Progenitor cell of endocrine pancreas (in vitro differentiated cells): ENCODE data around the gene HMCN2. TPM values are rescaled to one million over a fixed set of nuclear protein-coding genes. Genes with fewer than 3 reads are reported as not detected.

Source experiments
- DNase-seq: peaks from one replicate; pipeline ENCODE4 v3.0.0; 2021; ENCODE audit warnings: low spot score; ENCODE audit not compliant: unreplicated experiment
- H3K27ac Mint-ChIP-seq: 2 replicates; pipeline ENCODE4 v1.8.0; 2021; ENCODE audit warnings: mild to moderate bottlenecking, moderate library complexity, mixed read lengths
- H3K27me3 Mint-ChIP-seq: 2 replicates; pipeline ENCODE4 v1.8.0; 2021; ENCODE audit warnings: mixed read lengths
- H3K36me3 Mint-ChIP-seq: 2 replicates; pipeline ENCODE4 v1.8.0; 2022; ENCODE audit warnings: mixed read lengths; ENCODE audit not compliant: insufficient read depth
- H3K4me1 Mint-ChIP-seq: 2 replicates; pipeline ENCODE4 v1.8.0; 2021; ENCODE audit warnings: low read depth, mixed read lengths
- H3K4me3 Mint-ChIP-seq: 2 replicates; pipeline ENCODE4 v1.8.0; 2021; ENCODE audit warnings: low read depth, mild to moderate bottlenecking, moderate library complexity, mixed read lengths
- H3K9me3 Mint-ChIP-seq: 2 replicates; pipeline ENCODE4 v1.8.0; 2021; ENCODE audit warnings: low read depth, mixed read lengths
- total RNA-seq: library from RNA; stranded (reverse); gene quantifications from 2 replicates; pipeline ENCODE4 v1.2.1, GENCODE V29; 2021
- TF ChIP-seq, protein P1 (sequence below): fragments of 200-600 bp; sonication (generic); IDR thresholded peaks from one replicate; pipeline ENCODE4 v1.5.0; 2021; ENCODE audit warnings: antibody characterized with exemption, mild to moderate bottlenecking; ENCODE audit not compliant: unreplicated experiment

The HMCN2 gene
- total RNA-seq, 1 donor from 2014 or later: 0.26 TPM

DNA sequence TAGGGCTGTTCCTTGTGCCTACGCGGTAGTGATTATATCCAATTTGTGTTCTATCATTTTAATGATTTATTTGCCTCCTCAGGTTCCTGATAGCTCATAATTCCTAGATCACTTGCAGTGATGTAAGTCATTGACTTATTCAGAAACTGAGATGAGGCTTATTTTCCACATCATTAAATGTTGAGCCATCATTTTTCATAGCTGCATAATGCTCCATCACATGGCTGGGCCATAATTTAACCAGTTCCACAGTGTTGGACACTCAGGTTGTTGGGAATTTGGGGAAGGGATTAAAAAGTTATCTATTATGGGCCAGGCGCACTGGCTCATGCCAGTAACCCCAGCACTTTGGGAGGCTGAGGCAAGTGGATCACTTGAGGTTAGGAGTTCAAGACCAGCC is 35.8 kb upstream of the HMCN2 start:
- peaks cover 28% of the 10 kb centered on the region for H3K36me3 Mint-ChIP-seq

GRCh38 chr9:130230631-130231030 is 34.9 kb upstream of the HMCN2 start:
- H3K4me1 Mint-ChIP-seq: no peaks in the 10 kb centered on the region
- no peak overlapping the region for H3K4me3 Mint-ChIP-seq
- peaks cover 7% of the 10 kb centered on the region for H3K9me3 Mint-ChIP-seq
- no peaks in the 10 kb centered on the region for H3K27me3 Mint-ChIP-seq
- TF ChIP-seq, protein P1, sequence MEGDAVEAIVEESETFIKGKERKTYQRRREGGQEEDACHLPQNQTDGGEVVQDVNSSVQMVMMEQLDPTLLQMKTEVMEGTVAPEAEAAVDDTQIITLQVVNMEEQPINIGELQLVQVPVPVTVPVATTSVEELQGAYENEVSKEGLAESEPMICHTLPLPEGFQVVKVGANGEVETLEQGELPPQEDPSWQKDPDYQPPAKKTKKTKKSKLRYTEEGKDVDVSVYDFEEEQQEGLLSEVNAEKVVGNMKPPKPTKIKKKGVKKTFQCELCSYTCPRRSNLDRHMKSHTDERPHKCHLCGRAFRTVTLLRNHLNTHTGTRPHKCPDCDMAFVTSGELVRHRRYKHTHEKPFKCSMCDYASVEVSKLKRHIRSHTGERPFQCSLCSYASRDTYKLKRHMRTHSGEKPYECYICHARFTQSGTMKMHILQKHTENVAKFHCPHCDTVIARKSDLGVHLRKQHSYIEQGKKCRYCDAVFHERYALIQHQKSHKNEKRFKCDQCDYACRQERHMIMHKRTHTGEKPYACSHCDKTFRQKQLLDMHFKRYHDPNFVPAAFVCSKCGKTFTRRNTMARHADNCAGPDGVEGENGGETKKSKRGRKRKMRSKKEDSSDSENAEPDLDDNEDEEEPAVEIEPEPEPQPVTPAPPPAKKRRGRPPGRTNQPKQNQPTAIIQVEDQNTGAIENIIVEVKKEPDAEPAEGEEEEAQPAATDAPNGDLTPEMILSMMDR: no peak
- H3K27ac Mint-ChIP-seq: no peak overlapping the region
- peaks cover 28% of the 10 kb centered on the region for H3K36me3 Mint-ChIP-seq
- DNase-seq: no peak

More for the DNA sequence above, 35.8 kb upstream of the HMCN2 start:
- no peak overlapping the region for H3K4me3 Mint-ChIP-seq
- no peak for DNase-seq
- no peak overlapping the region for H3K27ac Mint-ChIP-seq
- H3K27me3 Mint-ChIP-seq: no peaks in the 10 kb centered on the region
- TF ChIP-seq, protein P1: no peak
- peaks cover 7% of the 10 kb centered on the region for H3K9me3 Mint-ChIP-seq
- H3K4me1 Mint-ChIP-seq: no peaks in the 10 kb centered on the region

GRCh38 chr9:130232899-130233586 is 32.5 kb upstream of the HMCN2 start:
- peaks cover 13% of the 10 kb centered on the region for H3K36me3 Mint-ChIP-seq
- TF ChIP-seq, protein P1: no peak
- no peaks in the 10 kb centered on the region for H3K27me3 Mint-ChIP-seq
- H3K27ac Mint-ChIP-seq: no peak overlapping the region
- H3K9me3 Mint-ChIP-seq: no peaks in the 10 kb centered on the region
- H3K4me3 Mint-ChIP-seq: no peak overlapping the region
- H3K4me1 Mint-ChIP-seq: no peaks in the 10 kb centered on the region
- DNase-seq: no peak

DNA sequence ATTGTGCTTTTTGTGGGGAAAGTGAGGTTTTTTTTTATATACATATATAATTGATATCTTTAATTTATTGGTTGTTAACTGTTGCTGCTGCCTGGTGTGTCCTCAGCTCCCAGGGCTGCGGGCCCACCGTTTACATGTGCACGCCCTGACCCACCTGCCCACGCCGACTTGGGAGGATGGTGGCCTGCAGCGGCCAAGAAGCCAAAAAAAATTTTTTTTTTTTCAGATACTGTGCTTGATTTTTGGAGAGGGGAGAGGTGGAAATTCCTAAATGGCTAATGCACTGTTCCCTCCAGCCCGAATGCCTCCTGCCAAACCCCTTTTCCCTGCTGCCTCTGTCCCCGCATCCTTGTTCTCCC is 32.0 kb upstream of the HMCN2 start:
- H3K4me1 Mint-ChIP-seq: no peaks in the 10 kb centered on the region
- H3K27me3 Mint-ChIP-seq: no peaks in the 10 kb centered on the region
- H3K27ac Mint-ChIP-seq: no peak overlapping the region
- no peaks in the 10 kb centered on the region for H3K9me3 Mint-ChIP-seq
- peaks cover 8% of the 10 kb centered on the region for H3K36me3 Mint-ChIP-seq
- no peak for DNase-seq
- H3K4me3 Mint-ChIP-seq: no peak overlapping the region
- TF ChIP-seq, protein P1: no peak

- no peaks in the 10 kb centered on the region for H3K27me3 Mint-ChIP-seq
- peaks cover 5% of the 10 kb centered on the region for H3K36me3 Mint-ChIP-seq
- DNase-seq: no peak
- H3K4me3 Mint-ChIP-seq: no peak overlapping the region
- H3K27ac Mint-ChIP-seq: no peak overlapping the region
- H3K4me1 Mint-ChIP-seq: no peaks in the 10 kb centered on the region
- H3K9me3 Mint-ChIP-seq: no peaks in the 10 kb centered on the region
- TF ChIP-seq, protein P1: no peak
Measured at GRCh38 chr9:130234340-130235260, 31.0 kb upstream of the HMCN2 start.
